Measurements from ENCODE around the gene SERINC5. TPM values are rescaled to one million over a fixed set of nuclear protein-coding genes. Genes with fewer than 3 reads are reported as not detected.

SERINC5 gene
- total RNA-seq, 2 donors from 2014 or later, result 134 to 183 TPM

DNA sequence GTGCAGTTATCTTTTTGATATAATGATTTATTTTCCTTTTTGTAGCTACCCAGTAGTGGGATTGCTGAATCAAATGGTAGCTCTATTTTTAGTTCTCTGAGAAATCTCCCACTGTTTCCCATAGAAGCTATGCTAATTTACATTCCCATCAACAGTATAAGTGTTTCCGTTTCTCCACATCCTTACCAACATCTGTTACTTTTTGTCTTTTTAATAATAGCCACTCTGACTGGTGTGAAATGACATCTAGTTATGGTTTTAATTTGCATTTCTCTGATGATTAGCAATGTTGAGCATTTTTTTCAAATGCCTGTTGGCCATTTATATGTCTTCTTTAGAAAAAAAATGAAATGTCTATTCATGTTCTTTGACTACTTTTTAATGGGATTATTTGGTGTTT is 94.7 kb downstream of the SERINC5 start:
- Histone ChIP-seq H3K9me3 (ENCODE audit: control insufficient read depth, low read length) (peaks cover 32% of the 10 kb centered on the region), H3K4me1 (ENCODE audit: control insufficient read depth, insufficient read depth, low read length) (peaks cover 3% of the 10 kb centered on the region), H3K36me3 (ENCODE audit: control insufficient read depth, insufficient read depth, low read length) (peaks cover 100% of the 10 kb centered on the region), H3K9ac (ENCODE audit: extremely low read depth, low read length, poor library complexity, severe bottlenecking) (no peak overlapping the region), H3K4me3 (ENCODE audit: low read length) (no peak overlapping the region), H3K27ac (ENCODE audit: low read depth, low read length) (no peak overlapping the region), H3K27me3 (ENCODE audit: control insufficient read depth, insufficient read depth, low read length, poor library complexity, severe bottlenecking) (no peaks in the 10 kb centered on the region)
- Mint-ChIP-seq H3K9me3 (peaks cover 16% of the 10 kb centered on the region), H3K27me3 (ENCODE audit: insufficient read depth) (no peaks in the 10 kb centered on the region), H3K36me3 (ENCODE audit: low read depth) (peaks cover 88% of the 10 kb centered on the region), H3K27ac (no peak overlapping the region), H3K4me3 (no peak overlapping the region), H3K4me1 (peaks cover 33% of the 10 kb centered on the region)
- TF ChIP-seq, protein P1, sequence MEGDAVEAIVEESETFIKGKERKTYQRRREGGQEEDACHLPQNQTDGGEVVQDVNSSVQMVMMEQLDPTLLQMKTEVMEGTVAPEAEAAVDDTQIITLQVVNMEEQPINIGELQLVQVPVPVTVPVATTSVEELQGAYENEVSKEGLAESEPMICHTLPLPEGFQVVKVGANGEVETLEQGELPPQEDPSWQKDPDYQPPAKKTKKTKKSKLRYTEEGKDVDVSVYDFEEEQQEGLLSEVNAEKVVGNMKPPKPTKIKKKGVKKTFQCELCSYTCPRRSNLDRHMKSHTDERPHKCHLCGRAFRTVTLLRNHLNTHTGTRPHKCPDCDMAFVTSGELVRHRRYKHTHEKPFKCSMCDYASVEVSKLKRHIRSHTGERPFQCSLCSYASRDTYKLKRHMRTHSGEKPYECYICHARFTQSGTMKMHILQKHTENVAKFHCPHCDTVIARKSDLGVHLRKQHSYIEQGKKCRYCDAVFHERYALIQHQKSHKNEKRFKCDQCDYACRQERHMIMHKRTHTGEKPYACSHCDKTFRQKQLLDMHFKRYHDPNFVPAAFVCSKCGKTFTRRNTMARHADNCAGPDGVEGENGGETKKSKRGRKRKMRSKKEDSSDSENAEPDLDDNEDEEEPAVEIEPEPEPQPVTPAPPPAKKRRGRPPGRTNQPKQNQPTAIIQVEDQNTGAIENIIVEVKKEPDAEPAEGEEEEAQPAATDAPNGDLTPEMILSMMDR (conservative IDR thresholded peaks at IDR 0.05), result no peak
- 93% methylated on average over 1 of the region's 1 CpG; no CpG with 5 or more reads in 1 of the 2 experiments for WGBS, 2 experiments (ENCODE audit: insufficient coverage in 1 of 2, insufficient read length in 1 of 2)
- no peak for DNase-seq

DNA sequence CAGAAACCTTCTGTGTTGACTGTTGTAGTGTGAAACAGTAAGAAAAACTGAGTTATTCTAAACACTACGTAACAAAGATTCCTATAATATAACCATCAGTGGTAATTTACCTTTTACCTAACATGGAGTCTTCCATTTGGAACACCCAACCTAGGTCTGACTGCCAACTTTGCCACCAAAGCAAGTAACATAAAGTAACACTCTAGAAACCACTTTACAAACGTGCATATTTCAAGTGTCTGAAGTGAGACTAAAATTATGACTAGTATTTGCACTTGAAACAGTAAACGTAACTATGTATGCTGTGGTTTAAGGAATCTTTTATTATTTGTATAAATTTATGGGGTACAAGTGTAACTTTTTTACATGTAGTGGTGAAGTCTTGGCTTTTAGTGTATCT is 95.6 kb downstream of the SERINC5 start:
- no peak overlapping the region for H3K4me3 Mint-ChIP-seq
- H3K4me3 ChIP-seq (ENCODE audit: low read length), result no peak overlapping the region
- WGBS, 2 experiments (ENCODE audit: insufficient coverage in 1 of 2, insufficient read length in 1 of 2), result 96 to 100% methylated on average over 2 to 3 of the region's 3 CpGs
- no peak overlapping the region for H3K9ac ChIP-seq (ENCODE audit: extremely low read depth, low read length, poor library complexity, severe bottlenecking)
- TF ChIP-seq, protein P1 (conservative IDR thresholded peaks at IDR 0.05), result no peak
- DNase-seq, result no peak
- H3K27me3 ChIP-seq (ENCODE audit: control insufficient read depth, insufficient read depth, low read length, poor library complexity, severe bottlenecking), result no peaks in the 10 kb centered on the region
- H3K27me3 Mint-ChIP-seq (ENCODE audit: insufficient read depth), result no peaks in the 10 kb centered on the region
- peaks cover 86% of the 10 kb centered on the region for H3K36me3 Mint-ChIP-seq (ENCODE audit: low read depth)
- peaks cover 98% of the 10 kb centered on the region for H3K36me3 ChIP-seq (ENCODE audit: control insufficient read depth, insufficient read depth, low read length)
- H3K27ac ChIP-seq (ENCODE audit: low read depth, low read length), result no peak overlapping the region
- peak overlapping the region; percentile 77 for H3K27ac Mint-ChIP-seq
- peaks cover 16% of the 10 kb centered on the region for H3K9me3 Mint-ChIP-seq
- peaks cover 31% of the 10 kb centered on the region for H3K4me1 Mint-ChIP-seq
- H3K4me1 ChIP-seq (ENCODE audit: control insufficient read depth, insufficient read depth, low read length), result peaks cover 3% of the 10 kb centered on the region
- peaks cover 32% of the 10 kb centered on the region for H3K9me3 ChIP-seq (ENCODE audit: control insufficient read depth, low read length)

DNA sequence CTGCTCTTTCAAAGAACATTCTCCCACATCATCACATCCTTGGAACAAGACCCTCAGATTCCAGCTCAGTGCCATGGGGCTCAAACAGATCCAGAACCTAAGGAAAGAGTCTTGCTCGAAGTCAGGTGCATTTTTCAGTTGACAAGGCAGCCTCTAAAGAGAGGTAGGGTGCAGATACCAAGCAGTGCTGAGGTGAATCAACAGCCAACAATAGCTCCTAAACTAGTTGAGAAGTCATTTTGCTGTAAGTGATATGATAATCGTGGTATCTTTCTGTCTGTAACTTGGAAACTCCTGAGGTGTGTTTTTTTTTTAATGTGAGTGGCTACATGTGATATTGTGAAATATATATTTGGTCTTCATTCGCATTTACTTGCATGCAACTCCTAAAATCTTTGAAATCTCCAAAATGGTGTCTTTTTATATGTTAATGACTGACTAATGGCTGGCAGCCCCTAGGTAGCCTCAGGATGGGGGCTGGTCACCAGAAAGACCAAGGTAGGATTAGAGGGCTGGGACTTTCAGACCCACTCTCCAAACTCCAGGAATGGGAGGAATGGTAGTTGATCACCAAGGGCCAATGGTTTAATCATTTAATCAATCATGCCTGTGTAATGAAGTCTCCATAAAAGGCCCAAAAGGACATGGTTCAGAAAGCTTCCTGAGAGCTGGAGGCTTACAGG is 96.6 kb downstream of the SERINC5 start:
- peaks cover 32% of the 10 kb centered on the region for H3K4me1 Mint-ChIP-seq

More for the DNA sequence above, 96.6 kb downstream of the SERINC5 start:
- no peaks in the 10 kb centered on the region for H3K27me3 Mint-ChIP-seq (ENCODE audit: insufficient read depth)
- DNase-seq, result no peak
- no peak overlapping the region for H3K4me3 Mint-ChIP-seq
- Histone ChIP-seq H3K4me1 (ENCODE audit: control insufficient read depth, insufficient read depth, low read length) (peaks cover 3% of the 10 kb centered on the region), H3K27me3 (ENCODE audit: control insufficient read depth, insufficient read depth, low read length, poor library complexity, severe bottlenecking) (no peaks in the 10 kb centered on the region), H3K9ac (ENCODE audit: extremely low read depth, low read length, poor library complexity, severe bottlenecking) (no peak overlapping the region), H3K4me3 (ENCODE audit: low read length) (no peak overlapping the region), H3K36me3 (ENCODE audit: control insufficient read depth, insufficient read depth, low read length) (peaks cover 97% of the 10 kb centered on the region), H3K9me3 (ENCODE audit: control insufficient read depth, low read length) (peaks cover 28% of the 10 kb centered on the region), H3K27ac (ENCODE audit: low read depth, low read length) (no peak overlapping the region)
- 86 to 93% methylated on average over 2 to 3 of the region's 3 CpGs for WGBS, 2 experiments (ENCODE audit: insufficient coverage in 1 of 2, insufficient read length in 1 of 2)
- H3K27ac Mint-ChIP-seq, result peak overlapping the region; percentile 77
- H3K9me3 Mint-ChIP-seq, result peaks cover 16% of the 10 kb centered on the region
- H3K36me3 Mint-ChIP-seq (ENCODE audit: low read depth), result peaks cover 83% of the 10 kb centered on the region
- TF ChIP-seq, protein P1 (conservative IDR thresholded peaks at IDR 0.05), result no peak

All from endodermal cell (in vitro differentiated cells).